COLO829 (cell line): Measurements from ENCODE around the gene APBA3.
A peak's percentile ranks its signal among the peaks of the same experiment; 100 is the strongest.
"Not testable (repeated sequence)": the region's sequence is repeated elsewhere in the genome, so short reads cannot be mapped to it uniquely, and the experiment has no call there.

Experiments
- DNase-seq: peaks from one replicate; pipeline ENCODE4 v3.0.0; 2012; ENCODE audit warnings: low spot score

Gene APBA3

DNA sequence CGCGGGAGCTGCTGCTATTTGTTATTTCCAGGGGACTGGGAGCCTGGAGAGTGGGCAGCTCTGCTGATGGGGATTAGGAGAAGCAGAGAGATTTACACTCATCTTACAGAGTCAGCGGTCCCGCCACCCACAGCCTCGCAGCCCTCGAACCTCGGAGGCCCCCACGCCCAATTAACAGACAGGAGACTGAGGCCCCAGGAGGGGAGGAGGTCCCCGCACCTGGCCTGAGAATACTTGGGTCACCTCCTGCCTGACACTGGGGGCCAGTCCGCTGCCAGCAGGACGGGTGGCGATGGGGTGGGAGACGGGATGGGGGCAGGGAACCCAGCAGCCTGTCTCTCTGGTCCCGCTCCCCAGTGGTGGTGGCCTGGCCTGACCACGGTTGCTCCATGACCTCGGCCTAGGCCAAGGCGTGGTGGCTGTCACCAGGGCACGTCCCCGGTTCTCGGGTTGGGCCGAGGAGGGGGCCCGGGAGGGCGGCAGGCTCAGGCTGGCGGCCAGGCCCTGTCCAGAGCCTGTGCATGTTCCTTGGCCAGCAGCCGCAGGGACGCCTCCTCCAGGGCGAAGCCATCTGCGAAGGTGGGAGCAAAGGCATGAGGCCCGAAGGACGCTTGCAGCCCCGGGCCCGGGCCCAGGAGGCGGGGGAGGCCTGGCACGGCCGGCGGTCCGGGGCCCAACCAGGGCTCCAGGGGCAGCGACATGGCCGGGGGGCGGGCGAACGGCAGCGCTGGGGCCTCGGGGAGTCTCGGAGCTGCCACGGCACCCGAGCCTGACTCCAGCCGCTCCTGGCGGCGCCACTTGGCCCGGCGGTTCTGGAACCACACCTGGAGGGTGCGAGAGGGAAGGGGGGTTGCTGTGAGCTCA lies 8.9 kb upstream of the APBA3 start:
- no peak for DNase-seq

GRCh38 chr19:3769494-3769893 lies 8.0 kb upstream of the APBA3 start:
- DNase-seq: no peak

- DNase-seq: no peak
These were observed 7.2 kb upstream of the APBA3 start for GRCh38 chr19:3768748-3769099.

- no peak for DNase-seq
These were observed 6.7 kb upstream of the APBA3 start for GRCh38 chr19:3768015-3768747.

DNA sequence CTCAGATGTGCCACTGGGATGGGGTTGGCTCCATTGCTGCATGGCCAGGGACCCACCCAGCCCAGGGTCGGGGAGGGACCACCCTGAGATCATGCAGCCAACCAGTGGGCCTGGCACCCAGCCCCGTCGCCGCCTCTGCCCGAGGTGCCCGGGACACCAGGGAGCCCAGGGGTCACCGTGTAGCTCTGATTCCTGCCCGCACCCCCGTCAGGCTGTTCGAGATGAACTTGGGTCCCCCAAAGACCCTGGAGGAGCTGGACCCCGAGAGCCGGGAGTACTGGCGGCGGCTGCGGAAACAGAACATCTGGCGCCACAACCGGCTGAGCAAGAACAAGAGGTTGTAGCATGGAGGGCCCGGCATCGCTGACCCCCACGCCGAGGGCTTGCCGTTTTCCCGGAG lies 5.6 kb upstream of the APBA3 start:
- DNase-seq: no peak

DNA sequence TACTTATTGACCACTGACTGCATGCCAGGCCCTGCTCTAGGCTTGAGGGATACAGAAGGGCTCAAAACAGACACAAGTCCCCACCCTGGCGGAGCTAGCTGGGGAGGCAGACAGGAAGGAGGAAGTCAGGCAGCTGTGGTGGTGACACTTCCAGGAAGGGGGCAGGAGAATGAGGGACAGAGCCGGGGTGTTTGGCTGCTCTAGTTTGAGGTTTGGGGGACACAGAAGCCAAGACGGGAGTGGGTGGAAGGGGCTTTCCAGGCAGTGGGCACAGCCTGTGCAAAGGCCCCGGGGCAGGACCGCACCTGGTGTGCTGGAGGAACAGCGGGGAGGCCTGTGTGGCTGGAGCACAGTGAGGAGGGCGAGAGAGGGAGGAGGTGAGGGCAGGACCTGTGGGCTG lies 5.0 kb upstream of the APBA3 start:
- DNase-seq: no peak

DNA sequence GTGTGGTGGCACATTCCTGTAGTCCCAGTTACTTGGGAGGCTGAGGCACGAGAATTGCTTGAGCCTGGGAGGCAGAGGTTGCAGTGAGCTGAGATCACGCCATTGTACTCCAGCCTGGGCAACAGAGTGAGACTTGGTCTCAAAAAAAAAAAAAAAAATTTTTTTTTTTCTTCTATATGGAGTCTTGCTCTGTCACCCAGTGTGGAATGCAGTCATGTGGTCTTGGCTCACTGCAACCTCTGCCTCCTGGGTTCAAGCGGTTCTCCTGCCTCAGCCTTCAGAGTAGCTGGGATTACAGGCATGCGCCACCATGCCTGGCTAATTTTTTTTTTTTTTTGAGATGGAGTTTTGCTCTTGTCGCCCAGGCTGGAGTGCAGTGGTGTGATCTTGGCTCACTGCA lies 4.3 kb upstream of the APBA3 start:
- DNase-seq: not testable (repeated sequence)

GRCh38 chr19:3765121-3765520 lies 3.6 kb upstream of the APBA3 start:
- no peak for DNase-seq

GRCh38 chr19:3762501-3763459 lies 1.3 kb upstream of the APBA3 start, which contains the start of gene MRPL54:
TSS of gene MRPL54 (plus strand) at chr19:3762682. CDS start at chr19:3762701, 19 bp downstream.
- peak; percentile 100 for DNase-seq

- DNase-seq: no peak
These were observed 610 bp upstream of the APBA3 start for GRCh38 chr19:3762130-3762473.

DNA sequence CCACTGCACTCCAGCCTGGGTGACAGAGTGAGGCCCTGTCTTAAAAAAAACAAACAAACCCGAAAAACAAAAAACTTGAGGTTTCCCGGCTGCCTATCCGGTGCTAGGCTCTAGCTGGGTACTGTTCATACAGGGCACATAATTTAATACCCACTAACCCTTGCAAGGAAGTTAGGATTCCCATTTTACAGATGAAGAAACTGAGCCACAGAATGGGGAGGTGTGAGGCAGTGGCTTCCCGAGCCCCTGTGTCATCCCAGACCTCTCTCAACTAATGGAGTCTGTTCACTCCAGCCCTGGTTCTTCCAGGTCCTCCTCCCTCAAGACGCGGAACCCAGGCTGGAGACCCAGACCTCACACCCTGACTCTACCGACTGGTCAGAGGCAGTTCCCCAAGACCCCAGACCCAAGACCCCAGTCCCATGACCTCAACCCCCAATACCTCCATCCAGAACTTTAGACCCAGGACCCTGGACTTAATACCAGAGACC lies 576 bp downstream of the APBA3 start:
- no peak for DNase-seq

DNA sequence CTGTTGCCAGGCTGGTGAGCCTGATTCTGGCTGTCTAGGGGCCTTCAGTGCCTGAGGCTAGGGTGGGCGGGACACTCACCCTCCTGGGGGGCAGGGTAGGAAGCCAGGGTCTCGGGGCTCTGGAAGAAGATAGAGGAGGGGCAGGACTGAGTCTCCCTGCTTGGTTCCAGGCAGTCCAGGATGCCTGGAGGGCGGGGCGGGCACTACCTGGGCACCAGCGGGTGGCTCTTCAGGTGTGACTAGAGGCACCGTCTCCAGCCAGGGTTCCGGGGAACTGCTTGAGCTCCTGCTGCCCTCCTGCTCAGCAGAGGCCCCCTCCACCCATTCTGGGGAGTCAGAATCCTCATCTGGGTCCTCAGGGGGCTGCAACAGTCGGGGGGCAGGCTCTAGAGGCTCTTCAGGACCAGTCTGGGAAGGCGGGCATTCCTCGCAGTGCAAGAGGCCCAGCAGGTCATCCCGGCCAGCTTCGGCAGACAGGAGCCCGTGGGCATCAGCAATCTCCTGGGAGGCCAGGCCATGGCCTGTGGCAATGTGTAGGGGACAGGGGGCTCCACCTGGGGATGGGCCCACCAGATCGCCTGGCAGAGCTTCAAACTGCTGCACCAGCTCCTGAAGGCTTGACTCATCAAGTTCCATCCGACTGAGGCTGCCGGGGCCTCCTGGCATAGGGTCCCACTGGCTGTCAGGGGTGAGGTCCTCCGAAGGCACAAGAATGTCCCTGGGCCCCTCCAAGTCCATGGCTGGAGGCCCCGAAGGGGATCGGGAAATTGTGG lies 1.8 kb downstream of the APBA3 start:
- no peak for DNase-seq

- not testable (repeated sequence) for DNase-seq
These were observed 3.2 kb downstream of the APBA3 start for GRCh38 chr19:3758297-3758696.

GRCh38 chr19:3757705-3758104 lies 3.8 kb downstream of the APBA3 start:
- not testable (repeated sequence) for DNase-seq

DNA sequence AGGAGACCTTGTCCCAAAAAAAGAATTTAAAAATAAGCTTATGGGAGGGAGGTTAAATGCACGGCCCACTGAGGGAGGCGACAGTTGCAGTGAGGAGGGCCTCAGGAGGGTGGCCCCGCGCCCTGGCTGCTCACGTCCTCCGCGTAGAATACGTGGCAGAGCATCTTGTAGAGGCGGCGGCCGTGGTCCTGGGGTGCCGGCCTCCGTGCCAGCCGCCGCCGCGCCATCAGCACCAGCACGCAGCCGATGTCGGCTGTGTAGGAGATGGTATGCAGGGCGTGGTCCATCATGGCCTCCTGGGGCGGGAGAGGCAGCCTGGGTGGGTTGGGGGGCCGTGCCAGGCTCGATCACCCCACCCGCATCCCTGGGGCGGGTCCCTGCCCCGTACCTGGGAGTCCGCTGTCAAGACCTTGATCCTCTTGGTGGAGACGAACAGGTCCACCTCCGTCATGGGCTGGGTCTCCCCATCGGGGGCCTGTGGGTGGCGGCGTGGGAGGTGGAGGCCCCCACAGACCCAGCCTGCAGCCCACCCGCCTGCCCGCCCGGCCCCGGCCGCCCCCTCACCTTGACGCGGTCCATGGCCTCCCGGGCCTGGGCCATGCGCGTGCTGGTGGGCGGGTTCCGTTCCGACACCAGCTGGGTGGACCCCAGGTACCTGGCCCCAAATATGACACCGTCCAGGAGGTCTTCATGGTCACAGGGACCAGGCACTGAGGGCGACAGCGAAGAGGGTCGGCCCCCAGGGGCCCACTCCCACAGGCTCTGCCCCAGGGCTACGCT lies 7.7 kb downstream of the APBA3 start:
- DNase-seq: no peak

DNA sequence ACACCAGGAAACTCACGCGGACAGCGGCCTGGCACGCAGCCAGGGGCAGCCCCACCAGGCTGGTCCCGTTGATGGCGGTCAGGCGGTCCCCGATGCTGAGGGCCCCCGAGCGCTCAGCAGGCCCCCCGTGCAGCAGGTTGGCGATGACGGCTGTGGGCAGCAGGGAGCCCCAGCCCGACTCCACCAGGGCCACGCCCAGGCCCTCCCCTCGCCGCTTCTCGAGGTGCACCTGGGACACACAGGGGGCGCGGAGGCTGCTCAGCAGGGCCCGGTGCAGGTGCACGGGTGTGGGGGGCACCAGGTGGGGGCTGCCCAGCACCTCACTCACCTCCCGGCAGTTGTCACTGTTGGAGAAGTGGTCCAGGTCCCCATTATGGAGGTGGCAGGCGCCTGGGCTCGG lies 9.0 kb downstream of the APBA3 start:
- DNase-seq: no peak

- no peak for DNase-seq
These were observed 10.3 kb downstream of the APBA3 start for GRCh38 chr19:3751236-3751635.

DNA sequence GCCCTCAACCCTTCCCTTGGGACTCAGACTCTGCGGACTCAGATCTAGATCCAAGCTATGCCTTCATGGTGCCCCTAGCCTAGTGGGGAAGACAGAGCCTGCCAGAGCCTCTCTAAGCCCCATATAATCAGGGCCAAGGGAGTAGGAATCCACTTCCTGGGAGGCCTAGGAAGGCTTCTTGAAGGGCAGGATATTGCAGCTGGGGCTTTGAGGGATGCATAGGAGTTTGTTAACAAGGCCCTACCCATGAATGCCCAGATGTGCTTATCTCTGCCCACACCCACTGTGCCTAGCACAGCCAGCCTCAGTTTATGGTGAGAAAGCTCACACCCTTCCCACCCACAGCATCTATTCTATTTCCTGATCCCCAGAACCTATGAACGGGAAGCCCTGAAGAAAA lies 11.3 kb downstream of the APBA3 start:
- no peak for DNase-seq

- DNase-seq: no peak
These were observed 12.5 kb downstream of the APBA3 start for GRCh38 chr19:3748965-3749364.

GRCh38 chr19:3746371-3747056 lies 15.0 kb downstream of the APBA3 start:
- DNase-seq: no peak
